DOHH2 (cell line): ENCODE measurements around the gene RILPL1.
A peak's percentile ranks its signal among the peaks of the same experiment; 100 is the strongest.

Source experiments
- H3F3A ChIP-seq: fragments of 200-600 bp; sonication (generic), shearing (Covaris generic); 2 replicates; pipeline ENCODE4 v1.6.0; 2016; ENCODE audit warnings: antibody characterized with exemption, mild to moderate bottlenecking; ENCODE audit not compliant: control insufficient read depth, insufficient read depth
- H3K27ac ChIP-seq: fragments of 200-600 bp; sonication (generic); 2 replicates; pipeline ENCODE4 v1.5.1; 2014; ENCODE audit warnings: low read depth, mild to moderate bottlenecking, low read length, moderate library complexity
- H3K27me3 ChIP-seq: fragments of 200-600 bp; sonication (generic); 2 replicates; pipeline ENCODE4 v1.6.1; 2014; ENCODE audit warnings: mild to moderate bottlenecking, low read length, mixed read lengths; ENCODE audit not compliant: control insufficient read depth
- H3K36me3 ChIP-seq: fragments of 200-600 bp; sonication (generic); 2 replicates; pipeline ENCODE4 v1.6.1; 2014; ENCODE audit warnings: mild to moderate bottlenecking, low read length, moderate library complexity, mixed read lengths; ENCODE audit not compliant: control insufficient read depth
- H3K4me1 ChIP-seq: fragments of 200-600 bp; sonication (generic); 2 replicates; pipeline ENCODE4 v1.6.1; 2014; ENCODE audit warnings: mild to moderate bottlenecking, low read length, mixed read lengths; ENCODE audit not compliant: control insufficient read depth
- H3K4me2 ChIP-seq: fragments of 200-600 bp; sonication (generic); 2 replicates; pipeline ENCODE4 v1.6.0; 2014; ENCODE audit warnings: mild to moderate bottlenecking, low read length, moderate library complexity
- H3K4me3 ChIP-seq: fragments of 200-600 bp; sonication (generic); 2 replicates; pipeline ENCODE4 v1.5.1; 2014; ENCODE audit warnings: mild to moderate bottlenecking, low read length, mixed read lengths
- H3K79me2 ChIP-seq: fragments of 200-600 bp; sonication (generic); 2 replicates; pipeline ENCODE4 v1.6.1; 2014; ENCODE audit warnings: mild to moderate bottlenecking, low read length, mixed read lengths; ENCODE audit not compliant: control insufficient read depth
- H3K9me2 ChIP-seq: fragments of 200-600 bp; sonication (generic); replicated peaks from 2 replicates; pipeline ENCODE4 v1.6.1; 2014; ENCODE audit warnings: mild to moderate bottlenecking, low read length, mixed read lengths; ENCODE audit not compliant: control insufficient read depth
- H3K9me3 ChIP-seq: fragments of 200-600 bp; sonication (generic); 2 replicates; pipeline ENCODE4 v1.6.1; 2014; ENCODE audit warnings: antibody characterized with exemption, low read length, mixed read lengths; ENCODE audit not compliant: control insufficient read depth, insufficient read depth
- H4K20me1 ChIP-seq: fragments of 200-600 bp; sonication (generic); 2 replicates; pipeline ENCODE4 v1.6.0; 2014; ENCODE audit warnings: low read depth, mild to moderate bottlenecking, antibody characterized with exemption, low read length, moderate library complexity; ENCODE audit not compliant: control insufficient read depth, insufficient read depth
- EZH2phosphoT487 ChIP-seq: fragments of 200-600 bp; sonication (generic); IDR thresholded peaks from 2 replicates; pipeline ENCODE4 v1.6.1; 2017; ENCODE audit warnings: borderline replicate concordance, mild to moderate bottlenecking, antibody characterized with exemption, low read length, moderate library complexity, mixed read lengths
- TF ChIP-seq, protein P1 (sequence below): fragments of 200-600 bp; sonication (generic); IDR thresholded peaks from one replicate; pipeline ENCODE4 v1.5.1; 2014; ENCODE audit warnings: antibody characterized with exemption, mild to moderate bottlenecking, low read depth, low read length; ENCODE audit not compliant: poor library complexity, severe bottlenecking

Gene RILPL1

DNA sequence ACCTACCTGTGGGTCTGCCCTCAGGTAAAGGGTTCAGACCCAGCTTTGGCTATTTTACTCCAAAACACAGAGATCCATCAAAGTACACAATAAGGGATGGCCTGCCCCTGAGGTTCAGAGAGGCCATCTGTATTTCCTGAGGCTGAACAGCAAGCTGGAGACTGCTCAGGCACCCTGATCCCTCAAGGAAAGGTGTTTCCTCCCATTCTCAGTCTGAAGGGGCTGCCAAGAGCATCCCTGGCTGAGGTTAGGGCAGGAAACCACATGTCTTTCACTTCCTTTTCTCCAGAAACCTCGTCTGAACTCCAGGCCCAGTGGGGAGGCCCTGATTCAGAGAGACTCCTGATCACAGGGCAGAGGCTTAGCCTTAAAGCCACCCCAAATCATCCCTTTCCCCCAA, 1.5 kb downstream of the RILPL1 start:
- Histone ChIP-seq H3K27ac (no peak overlapping the region), H3K27me3 (peaks cover 11% of the 10 kb centered on the region), H3K79me2 (no peaks in the 10 kb centered on the region), H3F3A (0 out of 2 replicates have a peak, but pooled peaks cover 2% of the 10 kb centered on the region), H4K20me1 (peaks cover 3% of the 10 kb centered on the region; the same call in 1 of the 2 replicates), H3K4me1 (peaks cover 23% of the 10 kb centered on the region), H3K9me3 (no peaks in the 10 kb centered on the region), H3K4me2 (peak overlapping the region; percentile 34), H3K36me3 (no peaks in the 10 kb centered on the region), H3K9me2 (no peaks in the 10 kb centered on the region), H3K4me3 (0 out of 2 replicates have a peak overlapping the region, but pooled peaks have one; percentile 22)
- TF ChIP-seq, protein P1, sequence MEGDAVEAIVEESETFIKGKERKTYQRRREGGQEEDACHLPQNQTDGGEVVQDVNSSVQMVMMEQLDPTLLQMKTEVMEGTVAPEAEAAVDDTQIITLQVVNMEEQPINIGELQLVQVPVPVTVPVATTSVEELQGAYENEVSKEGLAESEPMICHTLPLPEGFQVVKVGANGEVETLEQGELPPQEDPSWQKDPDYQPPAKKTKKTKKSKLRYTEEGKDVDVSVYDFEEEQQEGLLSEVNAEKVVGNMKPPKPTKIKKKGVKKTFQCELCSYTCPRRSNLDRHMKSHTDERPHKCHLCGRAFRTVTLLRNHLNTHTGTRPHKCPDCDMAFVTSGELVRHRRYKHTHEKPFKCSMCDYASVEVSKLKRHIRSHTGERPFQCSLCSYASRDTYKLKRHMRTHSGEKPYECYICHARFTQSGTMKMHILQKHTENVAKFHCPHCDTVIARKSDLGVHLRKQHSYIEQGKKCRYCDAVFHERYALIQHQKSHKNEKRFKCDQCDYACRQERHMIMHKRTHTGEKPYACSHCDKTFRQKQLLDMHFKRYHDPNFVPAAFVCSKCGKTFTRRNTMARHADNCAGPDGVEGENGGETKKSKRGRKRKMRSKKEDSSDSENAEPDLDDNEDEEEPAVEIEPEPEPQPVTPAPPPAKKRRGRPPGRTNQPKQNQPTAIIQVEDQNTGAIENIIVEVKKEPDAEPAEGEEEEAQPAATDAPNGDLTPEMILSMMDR, result no peak
- no peak for TF ChIP-seq EZH2phosphoT487

DNA sequence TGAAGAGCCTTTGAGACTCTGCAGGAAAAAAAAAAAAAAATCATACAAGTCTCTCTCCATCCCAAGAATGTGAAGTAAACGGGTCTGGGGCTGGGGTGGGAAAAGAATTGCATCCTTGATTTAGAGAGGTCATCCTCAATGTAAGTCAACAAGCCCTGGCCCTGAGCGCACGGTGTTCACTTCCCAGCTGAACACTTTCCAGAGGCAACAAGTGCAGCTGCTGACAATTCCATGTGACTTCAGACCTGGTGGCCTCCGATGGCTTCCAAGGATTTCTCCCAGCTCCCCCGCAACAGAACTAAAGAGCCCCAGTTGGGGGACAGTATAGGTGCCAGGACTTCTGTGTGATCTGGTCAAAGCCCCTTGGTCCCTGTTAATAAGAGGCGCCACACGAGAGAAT, 2.4 kb downstream of the RILPL1 start:
- Histone ChIP-seq H3K4me1 (peaks cover 23% of the 10 kb centered on the region), H3K36me3 (no peaks in the 10 kb centered on the region), H3K27me3 (peaks cover 15% of the 10 kb centered on the region), H3K9me3 (no peaks in the 10 kb centered on the region), H3K4me3 (no peak overlapping the region), H3F3A (0 out of 2 replicates have a peak, but pooled peaks cover 2% of the 10 kb centered on the region), H3K27ac (no peak overlapping the region), H4K20me1 (peaks cover 3% of the 10 kb centered on the region; the same call in 1 of the 2 replicates), H3K4me2 (no peak overlapping the region), H3K79me2 (no peaks in the 10 kb centered on the region), H3K9me2 (no peaks in the 10 kb centered on the region)
- TF ChIP-seq EZH2phosphoT487, result no peak
- TF ChIP-seq, protein P1, result no peak

DNA sequence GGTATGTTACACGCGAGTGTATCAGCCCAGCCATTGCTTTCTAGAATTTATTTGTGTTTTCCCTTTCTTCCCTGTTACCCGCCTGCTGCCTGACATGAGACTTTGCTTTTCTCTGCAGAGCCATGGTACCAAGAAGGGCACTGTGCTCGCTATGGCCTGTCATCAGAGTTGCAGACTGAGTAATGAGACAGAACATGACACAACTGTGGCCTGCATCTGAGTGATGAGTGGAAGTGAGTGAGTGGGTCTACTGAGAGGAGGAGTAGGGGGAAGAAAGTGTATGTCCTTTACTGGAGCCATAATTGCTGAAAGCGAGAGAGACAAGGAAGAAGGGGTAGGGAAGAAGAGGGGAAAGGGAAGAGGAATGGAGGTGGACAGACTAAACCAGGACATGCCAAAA, 2.9 kb downstream of the RILPL1 start:
- H3K36me3 ChIP-seq, result no peaks in the 10 kb centered on the region
- H3F3A ChIP-seq, result 0 out of 2 replicates have a peak, but pooled peaks cover 2% of the 10 kb centered on the region
- no peaks in the 10 kb centered on the region for H3K79me2 ChIP-seq
- no peak overlapping the region for H3K4me2 ChIP-seq
- H3K9me3 ChIP-seq, result no peaks in the 10 kb centered on the region
- H3K4me3 ChIP-seq, result no peak overlapping the region
- H4K20me1 ChIP-seq, result peaks cover 3% of the 10 kb centered on the region; the same call in 1 of the 2 replicates
- H3K4me1 ChIP-seq, result peaks cover 23% of the 10 kb centered on the region
- H3K27me3 ChIP-seq, result peaks cover 15% of the 10 kb centered on the region
- TF ChIP-seq EZH2phosphoT487, result no peak
- H3K9me2 ChIP-seq, result no peaks in the 10 kb centered on the region
- no peak overlapping the region for H3K27ac ChIP-seq

DNA sequence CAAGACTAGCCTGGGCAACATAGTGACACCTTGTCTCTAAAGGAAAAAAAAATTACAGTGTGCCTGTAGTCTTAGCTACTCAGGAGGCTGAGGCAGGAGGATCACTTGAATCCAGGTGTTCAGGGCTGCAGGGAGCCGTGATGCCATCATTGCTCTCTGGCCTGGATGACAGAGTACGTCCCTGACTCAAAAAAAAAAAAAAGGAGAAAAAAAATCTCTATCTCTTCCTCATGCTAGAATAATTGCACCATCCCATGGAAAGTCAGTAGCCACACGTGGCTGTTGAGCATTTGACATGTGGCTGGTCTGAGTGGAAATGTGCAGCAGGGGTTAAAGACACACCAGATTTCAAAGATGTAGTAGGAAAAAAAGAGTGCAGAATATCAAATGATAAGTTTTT, 3.8 kb downstream of the RILPL1 start:
- Histone ChIP-seq H3K4me1 (peaks cover 23% of the 10 kb centered on the region), H3K27ac (no peak overlapping the region), H3K9me2 (no peaks in the 10 kb centered on the region), H3K9me3 (no peaks in the 10 kb centered on the region), H3K36me3 (no peaks in the 10 kb centered on the region), H3K79me2 (no peaks in the 10 kb centered on the region), H3F3A (0 out of 2 replicates have a peak, but pooled peaks cover 2% of the 10 kb centered on the region), H3K4me3 (no peak overlapping the region), H3K27me3 (peaks cover 15% of the 10 kb centered on the region), H3K4me2 (no peak overlapping the region), H4K20me1 (peaks cover 3% of the 10 kb centered on the region; the same call in 1 of the 2 replicates)
- TF ChIP-seq EZH2phosphoT487, result no peak
- TF ChIP-seq, protein P1, result no peak
